Fibroblast of lung (primary cell): Measurements from ENCODE around the gene NAB2. TPM values are rescaled to one million over a fixed set of nuclear protein-coding genes. Genes with fewer than 3 reads are reported as not detected.
A peak's percentile ranks its signal among the peaks of the same experiment; 100 is the strongest.

ENCODE experiments used
- DNase-seq, 2 donors: peaks; one replicate each; pipeline versions ENCODE4 v3.0.0 to v3.0.0-alpha.2; 2010; ENCODE audit warnings: low read depth in 2 of 2
- H2AFZ ChIP-seq: 2 replicates; pipeline ENCODE4 v1.5.1; 2012; ENCODE audit warnings: low read length, control low read depth, inconsistent platforms
- H3K27ac ChIP-seq: 2 replicates; pipeline ENCODE4 v1.5.1; 2011; ENCODE audit warnings: low read length, control low read depth; ENCODE audit not compliant: insufficient read depth
- H3K27me3 ChIP-seq: 2 replicates; pipeline ENCODE4 v1.5.1; 2011; ENCODE audit warnings: mild to moderate bottlenecking, low read length; ENCODE audit not compliant: control insufficient read depth, insufficient read depth
- H3K36me3 ChIP-seq: 2 replicates; pipeline ENCODE4 v1.5.1; 2011; ENCODE audit warnings: low read length; ENCODE audit not compliant: control insufficient read depth, insufficient read depth
- H3K4me1 ChIP-seq: 2 replicates; pipeline ENCODE4 v1.5.1; 2011; ENCODE audit warnings: low read length; ENCODE audit not compliant: control insufficient read depth, insufficient read depth; ENCODE audit errors: extremely low read depth
- H3K4me2 ChIP-seq: 2 replicates; pipeline ENCODE4 v1.5.1; 2011; ENCODE audit warnings: low read length, control low read depth; ENCODE audit not compliant: insufficient read depth; ENCODE audit errors: extremely low read depth
- H3K4me3 ChIP-seq, 4 experiments: fragments of 200-600 bp in 1 of 4; sonication (generic) in 1 of 4; replicated peaks in 1 of 4; 2 replicates each; pipeline ENCODE4 v1.5.1; 2011 to 2016; ENCODE audit warnings: low read length in 4 of 4, low read depth in 3 of 4, mild to moderate bottlenecking in 3 of 4, control low read depth in 2 of 4, inconsistent platforms in 1 of 4, mixed read lengths in 1 of 4; ENCODE audit not compliant: insufficient read depth in 1 of 4; ENCODE audit errors: control extremely low read depth in 1 of 4
- H3K79me2 ChIP-seq: 2 replicates; pipeline ENCODE4 v1.5.1; 2012; ENCODE audit warnings: mild to moderate bottlenecking, low read length, inconsistent platforms; ENCODE audit not compliant: control insufficient read depth, insufficient read depth
- H3K9ac ChIP-seq: 2 replicates; pipeline ENCODE4 v1.5.1; 2011; ENCODE audit warnings: mild to moderate bottlenecking, low read length, control low read depth; ENCODE audit not compliant: insufficient read depth
- H3K9me3 ChIP-seq: 2 replicates; pipeline ENCODE4 v1.5.1; 2012; ENCODE audit warnings: low read depth, low read length; ENCODE audit not compliant: control insufficient read depth, insufficient read depth
- H4K20me1 ChIP-seq: 2 replicates; pipeline ENCODE4 v1.5.1; 2011; ENCODE audit warnings: low read length; ENCODE audit not compliant: control insufficient read depth, insufficient read depth; ENCODE audit errors: extremely low read depth
- EZH2 ChIP-seq: IDR thresholded peaks from 2 replicates; pipeline ENCODE4 v1.5.1; 2012; ENCODE audit warnings: low read length, control low read depth, mild to moderate bottlenecking; ENCODE audit errors: missing control alignments
- polyA plus RNA-seq, 2 donors: library from polyadenylated mRNA; depleted of rRNA in 1 of 2; stranded (reverse) in 1 of 2; unstranded in 1 of 2; fragments of >200 nt; gene quantifications; 2 replicates each; pipeline ENCODE4 v1.2.1, GENCODE V29; 2011 to 2012; ENCODE audit warnings: missing spikeins in 1 of 2
- total RNA-seq: library from RNA; depleted of rRNA; stranded (reverse); fragments of >200 nt; gene quantifications from 2 replicates; pipeline ENCODE4 v1.2.1, GENCODE V29; 2014
- TF ChIP-seq, protein P1 (sequence below), 2 donors: IDR thresholded peaks in 1 of 2; conservative IDR thresholded peaks in 1 of 2; 1 replicate in 1 of 2; 2 replicates in 1 of 2; pipeline ENCODE4 v1.5.1; 2011 to 2012; ENCODE audit warnings: low read length in 2 of 2, control low read depth in 1 of 2, inconsistent platforms in 1 of 2, low read depth in 1 of 2, mild to moderate bottlenecking in 1 of 2

NAB2 gene
- total and polyA plus RNA-seq, 2 donors (not counting 1 experiment from before 2014, with no cell fraction given), result 31.3 to 39.6 TPM

DNA sequence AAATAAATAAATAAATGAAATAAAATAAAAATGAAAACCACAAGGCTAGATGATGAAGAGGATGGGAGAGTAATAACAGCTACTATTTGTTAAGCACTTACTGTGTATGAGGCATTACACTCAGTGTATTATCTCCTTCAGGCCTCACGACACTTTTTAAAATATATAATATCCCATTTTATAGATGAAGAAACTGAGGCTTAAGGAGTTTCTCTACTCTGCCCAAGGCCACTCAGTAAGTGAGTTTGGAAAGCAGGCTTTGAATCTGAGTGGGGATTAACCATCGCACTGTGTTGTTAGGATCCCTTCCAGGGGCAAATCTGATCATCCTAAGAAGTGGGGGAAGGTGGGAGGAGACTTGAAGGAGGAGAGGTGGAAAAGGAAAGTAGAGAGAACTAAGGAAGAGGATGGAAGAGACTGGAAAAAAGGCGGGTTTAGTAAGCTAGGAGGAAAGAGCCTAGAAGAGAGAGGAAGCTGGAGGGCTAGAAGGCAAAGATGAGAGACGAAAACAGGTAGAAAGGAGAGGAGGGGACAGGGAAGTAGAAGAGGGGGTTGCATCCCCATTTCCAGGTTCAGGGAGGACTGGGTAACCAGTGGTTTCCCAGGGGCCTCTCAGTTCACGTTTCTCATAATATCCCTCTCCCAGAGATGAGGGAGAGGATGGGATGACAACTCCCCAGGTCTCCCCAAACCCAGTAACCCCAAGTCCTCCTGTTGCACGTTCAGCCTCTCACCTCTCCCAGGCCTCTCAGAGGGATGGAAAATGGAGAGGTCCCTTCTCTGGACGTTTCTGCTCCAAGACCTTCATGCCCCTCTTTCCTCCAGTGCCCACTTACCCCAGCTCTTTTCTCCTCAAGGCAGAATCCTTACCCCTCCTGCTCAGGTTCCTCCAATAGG lies 20.5 kb downstream of the NAB2 start:
- H3K27ac ChIP-seq, result peak overlapping the region; percentile 98
- H3K79me2 ChIP-seq, result peaks cover 21% of the 10 kb centered on the region
- no peaks in the 10 kb centered on the region for H3K9me3 ChIP-seq
- peak overlapping the region; percentile 99 for H3K4me2 ChIP-seq
- no peak for DNase-seq
- no peaks in the 10 kb centered on the region for H3K27me3 ChIP-seq
- no peak overlapping the region for H2AFZ ChIP-seq
- no peaks in the 10 kb centered on the region for H4K20me1 ChIP-seq
- peaks cover 6% of the 10 kb centered on the region for H3K4me1 ChIP-seq
- H3K4me3 ChIP-seq, result peak overlapping the region; percentile 77 to 95 (median 86)
- no peak overlapping the region for H3K9ac ChIP-seq
- peaks cover 16% of the 10 kb centered on the region for H3K36me3 ChIP-seq
- TF ChIP-seq, protein P1, sequence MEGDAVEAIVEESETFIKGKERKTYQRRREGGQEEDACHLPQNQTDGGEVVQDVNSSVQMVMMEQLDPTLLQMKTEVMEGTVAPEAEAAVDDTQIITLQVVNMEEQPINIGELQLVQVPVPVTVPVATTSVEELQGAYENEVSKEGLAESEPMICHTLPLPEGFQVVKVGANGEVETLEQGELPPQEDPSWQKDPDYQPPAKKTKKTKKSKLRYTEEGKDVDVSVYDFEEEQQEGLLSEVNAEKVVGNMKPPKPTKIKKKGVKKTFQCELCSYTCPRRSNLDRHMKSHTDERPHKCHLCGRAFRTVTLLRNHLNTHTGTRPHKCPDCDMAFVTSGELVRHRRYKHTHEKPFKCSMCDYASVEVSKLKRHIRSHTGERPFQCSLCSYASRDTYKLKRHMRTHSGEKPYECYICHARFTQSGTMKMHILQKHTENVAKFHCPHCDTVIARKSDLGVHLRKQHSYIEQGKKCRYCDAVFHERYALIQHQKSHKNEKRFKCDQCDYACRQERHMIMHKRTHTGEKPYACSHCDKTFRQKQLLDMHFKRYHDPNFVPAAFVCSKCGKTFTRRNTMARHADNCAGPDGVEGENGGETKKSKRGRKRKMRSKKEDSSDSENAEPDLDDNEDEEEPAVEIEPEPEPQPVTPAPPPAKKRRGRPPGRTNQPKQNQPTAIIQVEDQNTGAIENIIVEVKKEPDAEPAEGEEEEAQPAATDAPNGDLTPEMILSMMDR (conservative IDR thresholded peaks at IDR 0.05 in 1 of 2, IDR thresholded peaks at IDR 0.05 in 1 of 2; ENCODE audit: low read depth in 1 of 2, low read length in 2 of 2), result no peak
- no peak for TF ChIP-seq EZH2

DNA sequence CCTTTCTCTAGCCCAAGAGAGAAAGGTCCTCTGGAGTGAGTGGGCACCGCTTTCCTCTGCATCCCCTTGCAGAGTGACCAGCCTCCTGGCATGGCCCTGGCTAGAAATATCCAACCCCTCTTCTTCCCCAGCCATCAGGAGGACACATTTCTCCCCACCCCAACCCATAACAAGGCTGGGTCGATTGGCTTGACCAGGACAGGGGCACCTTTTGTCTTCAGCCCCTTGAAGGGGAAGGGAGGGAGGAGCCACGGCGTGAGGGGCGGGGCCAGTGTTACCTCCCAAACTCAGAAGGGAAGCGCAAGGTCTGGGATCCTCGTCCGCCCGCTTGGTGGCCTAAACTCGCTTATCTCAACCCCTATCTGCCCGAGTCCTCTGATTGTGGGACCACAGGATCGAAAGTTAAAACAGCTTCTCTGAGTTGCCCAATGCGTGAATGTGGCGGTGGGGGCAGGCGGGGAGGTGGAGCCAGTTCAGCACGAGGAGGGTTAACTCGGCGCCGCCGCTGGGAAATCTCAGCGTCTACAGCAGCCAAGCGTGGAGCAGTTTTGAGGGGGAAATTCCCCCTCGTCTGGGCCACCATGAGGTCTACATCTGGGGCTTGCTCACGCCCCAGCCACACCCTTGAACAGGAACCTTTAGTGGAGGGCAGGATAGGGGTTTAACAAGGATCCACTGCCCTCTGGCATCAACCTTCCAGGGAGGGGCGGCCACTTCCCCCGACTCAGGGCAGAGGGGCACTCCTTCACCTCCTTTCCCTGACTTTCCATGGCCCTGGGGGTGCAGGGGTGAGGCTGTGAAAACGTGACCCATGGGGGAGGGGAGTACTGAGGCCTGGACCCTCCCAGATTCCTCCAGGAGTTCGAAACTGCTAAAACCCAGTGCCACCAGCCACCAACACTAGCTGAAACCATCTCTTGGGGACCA lies 21.5 kb downstream of the NAB2 start:
- Histone ChIP-seq H3K4me2 (peak overlapping the region; percentile 99), H3K79me2 (peaks cover 21% of the 10 kb centered on the region), H4K20me1 (no peaks in the 10 kb centered on the region), H3K4me1 (peaks cover 6% of the 10 kb centered on the region), H3K4me3 (peak overlapping the region; percentile 77 to 95 (median 86)), H3K9me3 (no peaks in the 10 kb centered on the region), H2AFZ (no peak overlapping the region), H3K27me3 (no peaks in the 10 kb centered on the region), H3K9ac (peak overlapping the region; percentile 79), H3K27ac (peak overlapping the region; percentile 98), H3K36me3 (peaks cover 9% of the 10 kb centered on the region)
- no peak for TF ChIP-seq EZH2
- TF ChIP-seq, protein P1 (conservative IDR thresholded peaks at IDR 0.05 in 1 of 2, IDR thresholded peaks at IDR 0.05 in 1 of 2; ENCODE audit: low read depth in 1 of 2, low read length in 2 of 2), result no peak
- DNase-seq, result peak in 1 of 2 donors; percentile 50
